Measurements from ENCODE around the gene GCGR. TPM values are rescaled to one million over a fixed set of nuclear protein-coding genes. Genes with fewer than 3 reads are reported as not detected.

GCGR gene
- total RNA-seq, 1 donor from 2014 or later = 0.74 TPM

DNA sequence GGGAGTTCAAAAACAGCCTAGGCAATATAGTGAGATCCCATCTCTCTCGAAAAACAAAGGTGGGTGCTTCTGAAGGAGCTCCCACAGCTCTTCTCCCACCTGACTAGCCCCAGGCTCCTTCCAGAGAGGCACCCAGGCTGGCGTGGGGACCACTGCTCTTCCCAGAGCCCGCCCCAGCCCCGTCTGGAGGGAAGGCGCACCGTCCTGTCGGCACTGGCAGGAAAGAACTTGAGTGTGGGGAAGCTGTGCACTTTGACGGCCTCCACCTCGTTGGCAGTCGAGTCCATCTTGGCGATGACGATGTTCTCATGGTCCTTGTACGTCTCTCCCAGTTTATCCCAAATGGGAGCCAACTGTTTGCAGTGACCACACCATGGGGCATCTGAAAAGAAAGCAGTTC is 41.4 kb downstream of the GCGR start:
- Mint-ChIP-seq H3K27me3 (ENCODE audit: low read depth) (no peaks in the 10 kb centered on the region), H3K36me3 (peaks cover 21% of the 10 kb centered on the region), H3K27ac (no peak overlapping the region), H3K4me3 (no peak overlapping the region), H3K4me1 (no peaks in the 10 kb centered on the region), H3K9me3 (no peaks in the 10 kb centered on the region)
- no peak for DNase-seq (ENCODE audit: low spot score in 2 of 2, unreplicated experiment in 2 of 2)
- TF ChIP-seq, protein P1, sequence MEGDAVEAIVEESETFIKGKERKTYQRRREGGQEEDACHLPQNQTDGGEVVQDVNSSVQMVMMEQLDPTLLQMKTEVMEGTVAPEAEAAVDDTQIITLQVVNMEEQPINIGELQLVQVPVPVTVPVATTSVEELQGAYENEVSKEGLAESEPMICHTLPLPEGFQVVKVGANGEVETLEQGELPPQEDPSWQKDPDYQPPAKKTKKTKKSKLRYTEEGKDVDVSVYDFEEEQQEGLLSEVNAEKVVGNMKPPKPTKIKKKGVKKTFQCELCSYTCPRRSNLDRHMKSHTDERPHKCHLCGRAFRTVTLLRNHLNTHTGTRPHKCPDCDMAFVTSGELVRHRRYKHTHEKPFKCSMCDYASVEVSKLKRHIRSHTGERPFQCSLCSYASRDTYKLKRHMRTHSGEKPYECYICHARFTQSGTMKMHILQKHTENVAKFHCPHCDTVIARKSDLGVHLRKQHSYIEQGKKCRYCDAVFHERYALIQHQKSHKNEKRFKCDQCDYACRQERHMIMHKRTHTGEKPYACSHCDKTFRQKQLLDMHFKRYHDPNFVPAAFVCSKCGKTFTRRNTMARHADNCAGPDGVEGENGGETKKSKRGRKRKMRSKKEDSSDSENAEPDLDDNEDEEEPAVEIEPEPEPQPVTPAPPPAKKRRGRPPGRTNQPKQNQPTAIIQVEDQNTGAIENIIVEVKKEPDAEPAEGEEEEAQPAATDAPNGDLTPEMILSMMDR (IDR thresholded peaks at IDR 0.05; ENCODE audit: unreplicated experiment) = no peak

DNA sequence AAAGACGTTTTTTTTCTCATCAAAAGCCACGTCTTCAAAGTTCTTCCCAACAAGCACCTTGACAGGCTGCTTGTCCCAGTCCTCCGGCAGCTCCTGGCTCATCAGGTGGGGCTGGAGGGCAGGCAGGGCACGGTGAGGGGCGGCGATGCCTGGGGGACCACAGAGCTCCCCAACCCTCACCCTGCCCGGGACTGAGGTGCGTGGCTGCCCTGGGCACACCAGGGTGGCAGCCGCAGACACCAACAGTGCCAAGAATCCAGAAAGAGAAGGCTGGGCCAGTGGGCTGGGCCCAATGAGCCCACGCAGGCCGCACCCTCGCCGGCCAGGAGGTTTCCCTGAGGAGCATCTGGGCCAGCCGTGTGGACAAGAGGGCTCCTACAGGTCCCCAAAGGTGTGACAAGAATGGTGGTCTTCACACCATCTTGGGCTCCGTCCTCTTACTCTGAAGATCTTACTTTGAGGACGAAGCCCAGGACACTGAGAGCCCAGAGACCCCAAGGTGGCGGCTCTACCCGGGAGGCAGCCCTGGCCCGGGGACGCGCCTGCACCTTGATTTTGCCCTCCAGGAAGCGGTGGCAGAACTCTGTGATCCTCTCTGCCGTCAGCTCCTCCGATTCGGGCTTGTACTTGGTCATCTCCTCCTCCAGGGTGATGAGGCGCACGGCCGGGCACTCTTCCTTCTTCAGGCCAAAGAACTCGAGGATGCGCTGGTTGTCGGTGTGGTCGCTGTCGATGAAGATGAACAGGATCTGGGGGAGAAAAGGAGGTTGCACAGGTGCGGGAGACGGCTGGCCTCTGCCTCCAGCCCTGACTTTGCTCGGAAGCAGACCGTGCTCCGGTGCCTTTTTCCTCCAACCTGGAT is 42.2 kb downstream of the GCGR start:
- TF ChIP-seq, protein P1 (IDR thresholded peaks at IDR 0.05; ENCODE audit: unreplicated experiment) = no peak
- Mint-ChIP-seq H3K27me3 (ENCODE audit: low read depth) (no peaks in the 10 kb centered on the region), H3K27ac (no peak overlapping the region), H3K36me3 (peaks cover 22% of the 10 kb centered on the region), H3K4me3 (no peak overlapping the region), H3K4me1 (no peaks in the 10 kb centered on the region), H3K9me3 (no peaks in the 10 kb centered on the region)
- DNase-seq (ENCODE audit: low spot score in 2 of 2, unreplicated experiment in 2 of 2) = no peak

DNA sequence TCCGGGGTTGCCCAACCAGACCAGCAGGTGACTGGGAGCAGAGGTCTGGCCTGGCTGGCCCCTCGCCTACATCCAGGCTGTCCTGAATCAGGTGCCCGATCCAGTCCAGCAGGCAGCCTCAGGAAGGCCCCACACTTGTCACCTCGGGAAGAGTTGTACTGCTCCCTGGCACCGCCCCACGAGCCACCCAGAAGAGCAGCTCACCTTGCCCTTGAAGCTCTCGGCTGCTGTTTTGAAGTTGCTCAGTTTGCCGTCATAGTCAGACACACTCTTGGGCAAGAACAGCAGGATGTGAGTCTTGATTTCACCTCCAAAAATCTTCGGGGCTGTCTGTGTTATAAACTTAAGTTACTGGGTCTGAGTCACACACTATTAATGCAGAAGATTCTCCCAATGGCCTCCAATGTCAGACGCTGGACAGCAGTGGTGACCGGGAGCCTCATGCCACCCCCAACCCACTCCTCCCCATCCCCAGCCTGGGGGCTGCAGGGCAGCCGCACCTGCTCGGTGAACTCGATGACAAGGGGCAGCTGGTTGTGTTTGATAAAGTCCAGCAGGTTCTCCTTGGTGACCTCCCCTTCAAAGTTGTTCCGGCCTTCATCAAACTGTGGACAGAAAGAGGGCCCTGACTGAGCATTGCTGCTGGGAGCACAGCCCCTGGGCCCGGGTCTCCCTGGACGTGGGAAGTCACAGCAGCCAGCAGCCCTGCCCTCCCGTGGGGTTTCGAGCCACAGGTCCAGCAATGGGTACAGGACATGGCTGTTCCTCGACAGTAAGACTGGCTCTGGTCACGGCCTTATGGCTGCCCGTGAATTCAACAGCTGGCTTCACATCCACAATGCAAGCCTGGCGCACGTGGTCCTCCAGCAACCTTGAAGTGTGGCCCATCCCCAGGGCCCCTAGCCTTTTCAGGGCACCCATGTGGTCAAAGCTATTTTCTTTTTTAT is 43.1 kb downstream of the GCGR start:
- no peak for DNase-seq (ENCODE audit: low spot score in 2 of 2, unreplicated experiment in 2 of 2)
- Mint-ChIP-seq H3K27ac (no peak overlapping the region), H3K27me3 (ENCODE audit: low read depth) (no peaks in the 10 kb centered on the region), H3K36me3 (peaks cover 31% of the 10 kb centered on the region), H3K4me1 (no peaks in the 10 kb centered on the region), H3K4me3 (no peak overlapping the region), H3K9me3 (no peaks in the 10 kb centered on the region)
- TF ChIP-seq, protein P1 (IDR thresholded peaks at IDR 0.05; ENCODE audit: unreplicated experiment) = no peak

DNA sequence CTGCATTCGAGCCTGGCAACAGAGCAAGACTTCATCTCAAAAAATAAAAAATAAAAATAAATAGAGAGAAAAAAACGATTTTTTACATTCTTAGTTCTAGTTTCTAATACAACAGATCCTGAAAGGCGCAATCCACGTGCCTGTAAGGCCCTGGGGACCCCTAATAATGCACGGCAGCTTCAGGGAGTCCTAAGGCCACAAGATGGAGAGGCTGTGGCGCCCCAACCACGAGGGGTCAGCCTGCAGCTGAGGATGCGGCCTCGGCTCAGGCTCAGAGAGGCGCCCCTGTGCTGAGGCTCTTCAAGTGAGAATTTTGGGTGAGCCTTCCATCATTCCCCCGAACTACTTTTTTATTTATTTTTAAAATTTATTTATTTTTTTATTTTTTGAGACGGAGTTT is 45.5 kb downstream of the GCGR start:
- H3K27me3 Mint-ChIP-seq (ENCODE audit: low read depth) = no peaks in the 10 kb centered on the region
- no peak overlapping the region for H3K4me3 Mint-ChIP-seq
- H3K27ac Mint-ChIP-seq = no peak overlapping the region
- TF ChIP-seq, protein P1 (IDR thresholded peaks at IDR 0.05; ENCODE audit: unreplicated experiment) = no peak
- H3K36me3 Mint-ChIP-seq = peaks cover 30% of the 10 kb centered on the region
- DNase-seq (ENCODE audit: low spot score in 2 of 2, unreplicated experiment in 2 of 2) = no peak
- no peaks in the 10 kb centered on the region for H3K9me3 Mint-ChIP-seq
- no peaks in the 10 kb centered on the region for H3K4me1 Mint-ChIP-seq

DNA sequence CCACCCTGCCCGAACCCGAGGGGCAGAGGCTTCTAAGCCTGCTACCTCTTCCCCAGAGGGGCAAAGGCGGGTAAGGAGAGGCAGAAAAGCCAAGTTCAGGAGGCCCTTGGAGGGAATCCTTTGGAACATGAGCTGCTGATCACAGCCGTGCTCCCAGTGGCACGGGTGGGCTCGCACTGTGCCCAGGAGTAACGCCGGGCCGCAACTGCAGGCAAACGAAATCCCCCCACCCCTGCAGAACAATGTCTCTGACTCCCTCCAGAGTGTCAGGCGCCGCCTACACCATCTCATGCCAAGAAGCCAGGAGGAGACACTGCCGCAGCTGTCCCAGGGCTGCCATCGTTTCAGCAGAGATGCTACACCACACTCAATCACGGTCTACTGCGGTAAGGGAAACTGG is 47.5 kb downstream of the GCGR start:
- Mint-ChIP-seq H3K27me3 (ENCODE audit: low read depth) (no peaks in the 10 kb centered on the region), H3K4me1 (no peaks in the 10 kb centered on the region), H3K27ac (no peak overlapping the region), H3K36me3 (peaks cover 19% of the 10 kb centered on the region), H3K9me3 (no peaks in the 10 kb centered on the region), H3K4me3 (no peak overlapping the region)
- TF ChIP-seq, protein P1 (IDR thresholded peaks at IDR 0.05; ENCODE audit: unreplicated experiment) = no peak
- DNase-seq (ENCODE audit: low spot score in 2 of 2, unreplicated experiment in 2 of 2) = no peak

Data from mesothelial cell of epicardium (in vitro differentiated cells).